Endothelial cell of umbilical vein (primary cell): Measurements from ENCODE around the gene OVOL2. TPM values are rescaled to one million over a fixed set of nuclear protein-coding genes. Genes with fewer than 3 reads are reported as not detected.
A peak's percentile ranks its signal among the peaks of the same experiment; 100 is the strongest.

Experiments
- BruUV-seq: library from RNA; stranded (reverse); fragments of 400-500 nt; replicated peaks from 2 replicates; lab custom pipeline; 2021; lab: Mats Ljungman, UMichigan
- CTCF ChIA-PET: fragments of 300-600, 350-600 bp; sonication (Branson Sonifier 250); formaldehyde crosslinking; loops from one replicate; lab custom pipeline; 2021; ENCODE audit warnings: antibody characterized with exemption, inconsistent platforms; lab: Charles Lee
- POLR2A ChIA-PET: fragments of 300-600, 350-600 bp; sonication (Branson Sonifier 250); formaldehyde crosslinking; loops from one replicate; lab custom pipeline; 2021; ENCODE audit warnings: antibody characterized with exemption, inconsistent platforms; lab: Charles Lee
- DNase-seq: peaks from one replicate; pipeline ENCODE4 v3.0.0-alpha.2; 2011; ENCODE audit warnings: low read depth, low spot score
- FAIRE-seq: peaks from 2 replicates; lab custom pipeline; 2011; peaks lifted over from hg19 to GRCh38; lab: Jason Lieb, UNC
- H2AFZ ChIP-seq: 2 replicates; pipeline ENCODE4 v1.6.0; 2012; ENCODE audit warnings: low read depth, low read length, control low read depth, inconsistent platforms
- H3K27ac ChIP-seq: 2 replicates; pipeline ENCODE4 v1.5.1; 2011; ENCODE audit warnings: low read depth, mild to moderate bottlenecking, control low read depth, low read length, moderate library complexity; ENCODE audit not compliant: insufficient read depth
- H3K27me3 ChIP-seq, 2 experiments: 2 replicates each; pipeline versions ENCODE4 v1.6.0 to v1.6.1; 2011; ENCODE audit warnings: low read length in 2 of 2, mixed read lengths in 1 of 2; ENCODE audit not compliant: control insufficient read depth in 2 of 2, insufficient read depth in 2 of 2
- H3K36me3 ChIP-seq, 2 experiments: 2 replicates in 1 of 2; 3 replicates in 1 of 2; pipeline ENCODE4 v1.5.1; 2011; ENCODE audit warnings: low read length in 2 of 2, mild to moderate bottlenecking in 1 of 2, moderate library complexity in 1 of 2; ENCODE audit not compliant: control insufficient read depth in 2 of 2, insufficient read depth in 2 of 2; ENCODE audit errors: extremely low read depth in 1 of 2
- H3K4me1 ChIP-seq: 3 replicates; pipeline ENCODE4 v1.5.1; 2011; ENCODE audit warnings: mild to moderate bottlenecking, low read length; ENCODE audit not compliant: control insufficient read depth, insufficient read depth; ENCODE audit errors: extremely low read depth
- H3K4me2 ChIP-seq: 2 replicates; pipeline ENCODE4 v1.6.1; 2011; ENCODE audit warnings: low read length, control low read depth, mixed read lengths; ENCODE audit not compliant: insufficient read depth
- H3K4me3 ChIP-seq, 3 experiments: fragments of 200-600 bp in 1 of 3; sonication (generic), shearing (Covaris generic) in 1 of 3; replicated peaks in 1 of 3; 2 replicates each; pipeline ENCODE4 v1.5.1; 2011 to 2016; ENCODE audit warnings: control low read depth in 3 of 3, low read length in 3 of 3, mild to moderate bottlenecking in 2 of 3, inconsistent platforms in 1 of 3, low read depth in 1 of 3, moderate library complexity in 1 of 3; ENCODE audit not compliant: insufficient read depth in 1 of 3
- H3K79me2 ChIP-seq: 2 replicates; pipeline ENCODE4 v1.6.0; 2012; ENCODE audit warnings: low read length, inconsistent platforms; ENCODE audit not compliant: control insufficient read depth, insufficient read depth
- H3K9ac ChIP-seq: replicated peaks from 2 replicates; pipeline ENCODE3; 2011; ENCODE audit warnings: low read length, control low read depth; ENCODE audit not compliant: insufficient read depth; ENCODE audit errors: extremely low read depth
- H3K9me1 ChIP-seq: replicated peaks from 3 replicates; pipeline ENCODE4 v1.6.0; 2011; ENCODE audit warnings: mild to moderate bottlenecking, low read length; ENCODE audit not compliant: control insufficient read depth, insufficient read depth; ENCODE audit errors: extremely low read depth
- H3K9me3 ChIP-seq: replicated peaks from 2 replicates; pipeline ENCODE4 v1.5.1; 2012; ENCODE audit warnings: low read length, inconsistent platforms; ENCODE audit not compliant: control insufficient read depth, insufficient read depth
- H4K20me1 ChIP-seq: replicated peaks from 2 replicates; pipeline ENCODE3; 2011; ENCODE audit warnings: mild to moderate bottlenecking, low read length; ENCODE audit not compliant: control insufficient read depth, insufficient read depth; ENCODE audit errors: extremely low read depth
- CTCF ChIP-seq, 2 donors: IDR thresholded peaks; 1 replicate in 1 of 2; 2 replicates in 1 of 2; pipeline ENCODE4 v1.5.1; 2011; ENCODE audit warnings: low read length in 2 of 2, mild to moderate bottlenecking in 2 of 2, moderate library complexity in 2 of 2, control low read depth in 1 of 2, inconsistent platforms in 1 of 2, low read depth in 1 of 2; ENCODE audit not compliant: insufficient read depth in 1 of 2; ENCODE audit errors: extremely low read depth in 1 of 2
- EZH2 ChIP-seq: IDR thresholded peaks from 2 replicates; pipeline ENCODE4 v1.6.1; 2012; ENCODE audit warnings: borderline replicate concordance, low read depth, mild to moderate bottlenecking, moderate library complexity, low read length, inconsistent platforms; ENCODE audit not compliant: severe bottlenecking
- FOS ChIP-seq: IDR thresholded peaks from 2 replicates; pipeline ENCODE4 v1.6.1; 2011; ENCODE audit warnings: mild to moderate bottlenecking, low read length, moderate library complexity, borderline replicate concordance; ENCODE audit not compliant: insufficient read depth
- GATA2 ChIP-seq: IDR thresholded peaks from 2 replicates; pipeline ENCODE4 v1.7.0; 2011; ENCODE audit warnings: low read depth, mild to moderate bottlenecking, moderate library complexity, mixed read lengths, low read length; ENCODE audit not compliant: insufficient read length, insufficient read depth
- JUN ChIP-seq: IDR thresholded peaks from 2 replicates; pipeline ENCODE4 v1.6.1; 2011; ENCODE audit warnings: borderline replicate concordance, low read depth; ENCODE audit not compliant: insufficient read length, insufficient read depth
- MAX ChIP-seq: IDR thresholded peaks from 2 replicates; pipeline ENCODE4 v1.6.1; 2011; ENCODE audit not compliant: insufficient read depth, insufficient read length
- MYC ChIP-seq: IDR thresholded peaks from one replicate; pipeline ENCODE4 v1.6.1; 2011; ENCODE audit warnings: mild to moderate bottlenecking, low read depth, low read length
- POLR2A ChIP-seq: IDR thresholded peaks from 2 replicates; pipeline ENCODE4 v1.6.1; 2012; ENCODE audit warnings: low read depth, mild to moderate bottlenecking, control low read depth, low read length
- POLR2AphosphoS5 ChIP-seq: IDR thresholded peaks from 2 replicates; pipeline ENCODE4 v1.6.1; 2012; ENCODE audit warnings: low read depth, mild to moderate bottlenecking, control low read depth, low read length, moderate library complexity; ENCODE audit not compliant: insufficient read depth
- dilution Hi-C: fragments of 300-500 bp; cut with MboI; formaldehyde crosslinking; loops from one replicate; pipeline ENCODE4 v1.15.0; 2019; ENCODE audit warnings: low sequenced_read_pairs; ENCODE audit not compliant: extremely low pct_ligation_motif_present
- intact Hi-C: fragments of 100-400 bp; cut with micrococcal nuclease; formaldehyde crosslinking; loops from one replicate; pipeline ENCODE4 v1.10.0; 2022
- polyA plus RNA-seq, 4 experiments: library from polyadenylated mRNA; depleted of rRNA in 3 of 4; stranded (reverse) in 3 of 4; unstranded in 1 of 4; fragments of >200 nt; gene quantifications; 2 replicates each; pipeline versions ENCODE4 v1.2.1 to v1.2.3, GENCODE V29; 2011 to 2012; ENCODE audit warnings: missing spikeins in 1 of 4
- total RNA-seq: library from RNA; stranded (reverse); gene quantifications from 2 replicates; pipeline ENCODE4 v1.2.3, GENCODE V29; 2021

The OVOL2 gene
- total and polyA plus RNA-seq, 2 donors (not counting 3 experiments of a cell fraction or from before 2014, with no cell fraction given), result not detected

- Histone ChIP-seq H3K9me3 (no peaks in the 10 kb centered on the region), H3K27me3 (peaks cover 0 to 2% of the 10 kb centered on the region in 2 experiments), H3K4me2 (no peak overlapping the region), H2AFZ (no peak overlapping the region), H4K20me1 (no peaks in the 10 kb centered on the region), H3K4me3 (no peak overlapping the region), H3K27ac (peak overlapping the region; percentile 6), H3K9ac (peak overlapping the region; percentile 9), H3K9me1 (no peaks in the 10 kb centered on the region), H3K79me2 (no peaks in the 10 kb centered on the region), H3K36me3 (no peaks in the 10 kb centered on the region), H3K4me1 (peaks cover 16% of the 10 kb centered on the region)
- dilution Hi-C loops (no loop called here), intact Hi-C loops (loop anchor here (10.0 kb wide), 2 partner anchors 247 to 457 kb away; partner anchors contain the start of gene BFSP1)
- DNase-seq (no peak), FAIRE-seq (no peak)
- ChIA-PET POLR2A (interaction anchor here (0.7 to 1.7 kb wide), 2 partner anchors 21 to 96 kb away, joined by 5 to 8 read pairs; no protein-coding TSS in a partner anchor), CTCF (interaction anchor here (0.6 to 8.1 kb wide), 2 partner anchors 24 to 29 kb away, joined by 3 to 104 read pairs; partner anchors contain the start of genes MGME1 and SNX5)
- BruUV-seq, result no TSS peak
- TF ChIP-seq EZH2, result no peak
- no peak for TF ChIP-seq GATA2
- no peak for TF ChIP-seq CTCF (IDR thresholded peaks at IDR 0.05; ENCODE audit: extremely low read depth in 1 of 2, insufficient read depth in 1 of 2, low read depth in 1 of 2, low read length in 2 of 2)
- no peak for TF ChIP-seq JUN
- TF ChIP-seq POLR2AphosphoS5, result no peak
- TF ChIP-seq MAX, result no peak
- TF ChIP-seq MYC, result no peak
- no peak for TF ChIP-seq FOS
- no peak for TF ChIP-seq POLR2A
Measured at GRCh38 chr20:17992224-17992637, 65.5 kb downstream of the OVOL2 start.
